ENCODE data around the gene ACTL8.

The ACTL8 gene

GRCh38 chr1:17831597-17831996, 76.5 kb downstream of the ACTL8 start:
- H2AK5ac ChIP-seq (ENCODE audit: low read depth, low read length), result no peak overlapping the region
- H3K18ac ChIP-seq (ENCODE audit: low read length), result no peak overlapping the region
- H3K27me3 ChIP-seq (ENCODE audit: control insufficient read depth in 3 of 3, insufficient read depth in 3 of 3, low read depth in 1 of 3, low read length in 3 of 3), result peaks cover 0 to 2% (median 0%) of the 10 kb centered on the region in 3 experiments
- H2BK12ac ChIP-seq (ENCODE audit: low read length), result no peak overlapping the region
- H2AFZ ChIP-seq (ENCODE audit: low read length), result no peak overlapping the region
- H2BK120ac ChIP-seq (ENCODE audit: low read depth, low read length), result no peak overlapping the region
- H3K4me1 ChIP-seq (ENCODE audit: control insufficient read depth in 2 of 2, insufficient read depth in 1 of 2, low read depth in 1 of 2, low read length in 2 of 2), result no peaks in the 10 kb centered on the region
- H3K4me2 ChIP-seq (ENCODE audit: insufficient read depth, low read length, poor library complexity, severe bottlenecking), result no peak overlapping the region
- H3K9me3 ChIP-seq (replicated peaks in 1 of 2; ENCODE audit: control insufficient read depth in 2 of 2, insufficient read depth in 1 of 2, low read depth in 1 of 2, low read length in 2 of 2), result no peaks in the 10 kb centered on the region
- H2BK15ac ChIP-seq (ENCODE audit: low read length), result no peak overlapping the region
- H3K9ac ChIP-seq (ENCODE audit: low read depth, low read length, poor library complexity), result no peak overlapping the region
- H3K36me3 ChIP-seq (replicated peaks in 1 of 2; ENCODE audit: control insufficient read depth in 2 of 2, insufficient read depth in 2 of 2, low read length in 2 of 2), result no peaks in the 10 kb centered on the region
- no peak overlapping the region for H3K4me3 ChIP-seq (ENCODE audit: low read length in 2 of 2)
- no peak overlapping the region for H4K8ac ChIP-seq (ENCODE audit: low read depth, low read length)
- no peak overlapping the region for H3K27ac ChIP-seq (replicated peaks; ENCODE audit: low read length)
- H3K23ac ChIP-seq (ENCODE audit: low read depth, low read length, poor library complexity), result no peak overlapping the region
- no peak overlapping the region for H3K4ac ChIP-seq (ENCODE audit: low read length)
- DNase-seq (ENCODE audit: low spot score), result peak; percentile 75
- no CpG with 5 or more reads among the region's 7 CpGs for WGBS, 2 donors (ENCODE audit: extremely low coverage in 2 of 2, insufficient read length in 2 of 2, insufficient replicate concordance in 1 of 2)
- H3K14ac ChIP-seq (ENCODE audit: low read length), result no peak overlapping the region
- no peak overlapping the region for H4K91ac ChIP-seq (ENCODE audit: low read depth, low read length, poor library complexity)
- H2BK5ac ChIP-seq (ENCODE audit: low read length), result no peak overlapping the region
- no peaks in the 10 kb centered on the region for H3K79me1 ChIP-seq (ENCODE audit: low read depth, low read length)

- Histone ChIP-seq H2AK5ac (ENCODE audit: low read depth, low read length) (no peak overlapping the region), H2BK5ac (ENCODE audit: low read length) (no peak overlapping the region), H3K4ac (ENCODE audit: low read length) (no peak overlapping the region), H4K8ac (ENCODE audit: low read depth, low read length) (no peak overlapping the region), H3K79me1 (ENCODE audit: low read depth, low read length) (no peaks in the 10 kb centered on the region), H3K14ac (ENCODE audit: low read length) (no peak overlapping the region), H3K9me3 (replicated peaks in 1 of 2; ENCODE audit: control insufficient read depth in 2 of 2, insufficient read depth in 1 of 2, low read depth in 1 of 2, low read length in 2 of 2) (no peaks in the 10 kb centered on the region), H2BK120ac (ENCODE audit: low read depth, low read length) (no peak overlapping the region), H3K27me3 (ENCODE audit: control insufficient read depth in 3 of 3, insufficient read depth in 3 of 3, low read depth in 1 of 3, low read length in 3 of 3) (peaks cover 0 to 7% (median 0%) of the 10 kb centered on the region in 3 experiments), H2BK12ac (ENCODE audit: low read length) (no peak overlapping the region), H4K91ac (ENCODE audit: low read depth, low read length, poor library complexity) (no peak overlapping the region), H3K9ac (ENCODE audit: low read depth, low read length, poor library complexity) (no peak overlapping the region), H3K4me3 (ENCODE audit: low read length in 2 of 2) (no peak overlapping the region), H3K23ac (ENCODE audit: low read depth, low read length, poor library complexity) (no peak overlapping the region), H3K36me3 (replicated peaks in 1 of 2; ENCODE audit: control insufficient read depth in 2 of 2, insufficient read depth in 2 of 2, low read length in 2 of 2) (no peaks in the 10 kb centered on the region), H2AFZ (ENCODE audit: low read length) (no peak overlapping the region), H3K27ac (replicated peaks; ENCODE audit: low read length) (no peak overlapping the region), H2BK15ac (ENCODE audit: low read length) (no peak overlapping the region), H3K4me2 (ENCODE audit: insufficient read depth, low read length, poor library complexity, severe bottlenecking) (no peak overlapping the region), H3K18ac (ENCODE audit: low read length) (no peak overlapping the region), H3K4me1 (ENCODE audit: control insufficient read depth in 2 of 2, insufficient read depth in 1 of 2, low read depth in 1 of 2, low read length in 2 of 2) (no peaks in the 10 kb centered on the region)
- no peak for DNase-seq (ENCODE audit: low spot score)
- WGBS, 2 donors (ENCODE audit: extremely low coverage in 2 of 2, insufficient read length in 2 of 2, insufficient replicate concordance in 1 of 2), result no CpG with 5 or more reads among the region's 15 CpGs
Observed at GRCh38 chr1:17833661-17834501, 78.7 kb downstream of the ACTL8 start.

GRCh38 chr1:17834561-17835100, 79.5 kb downstream of the ACTL8 start:
- Histone ChIP-seq H2BK15ac (ENCODE audit: low read length) (no peak overlapping the region), H4K8ac (ENCODE audit: low read depth, low read length) (no peak overlapping the region), H2BK120ac (ENCODE audit: low read depth, low read length) (no peak overlapping the region), H3K79me1 (ENCODE audit: low read depth, low read length) (no peaks in the 10 kb centered on the region), H3K4me2 (ENCODE audit: insufficient read depth, low read length, poor library complexity, severe bottlenecking) (no peak overlapping the region), H3K9me3 (replicated peaks in 1 of 2; ENCODE audit: control insufficient read depth in 2 of 2, insufficient read depth in 1 of 2, low read depth in 1 of 2, low read length in 2 of 2) (no peaks in the 10 kb centered on the region), H3K14ac (ENCODE audit: low read length) (no peak overlapping the region), H3K36me3 (replicated peaks in 1 of 2; ENCODE audit: control insufficient read depth in 2 of 2, insufficient read depth in 2 of 2, low read length in 2 of 2) (no peaks in the 10 kb centered on the region), H3K4ac (ENCODE audit: low read length) (no peak overlapping the region), H3K18ac (ENCODE audit: low read length) (no peak overlapping the region), H3K23ac (ENCODE audit: low read depth, low read length, poor library complexity) (no peak overlapping the region), H4K91ac (ENCODE audit: low read depth, low read length, poor library complexity) (no peak overlapping the region), H3K4me1 (ENCODE audit: control insufficient read depth in 2 of 2, insufficient read depth in 1 of 2, low read depth in 1 of 2, low read length in 2 of 2) (no peaks in the 10 kb centered on the region), H2AK5ac (ENCODE audit: low read depth, low read length) (no peak overlapping the region), H3K9ac (ENCODE audit: low read depth, low read length, poor library complexity) (no peak overlapping the region), H2BK5ac (ENCODE audit: low read length) (no peak overlapping the region), H3K27me3 (ENCODE audit: control insufficient read depth in 3 of 3, insufficient read depth in 3 of 3, low read depth in 1 of 3, low read length in 3 of 3) (peaks cover 0 to 7% (median 0%) of the 10 kb centered on the region in 3 experiments), H2AFZ (ENCODE audit: low read length) (no peak overlapping the region), H3K27ac (replicated peaks; ENCODE audit: low read length) (no peak overlapping the region), H2BK12ac (ENCODE audit: low read length) (no peak overlapping the region), H3K4me3 (ENCODE audit: low read length in 2 of 2) (no peak overlapping the region)
- DNase-seq (ENCODE audit: low spot score), result no peak
- no CpG with 5 or more reads among the region's 8 CpGs for WGBS, 2 donors (ENCODE audit: extremely low coverage in 2 of 2, insufficient read length in 2 of 2, insufficient replicate concordance in 1 of 2)

GRCh38 chr1:17837233-17838030, 82.3 kb downstream of the ACTL8 start:
- no peak overlapping the region for H3K14ac ChIP-seq (ENCODE audit: low read length)
- H4K8ac ChIP-seq (ENCODE audit: low read depth, low read length), result no peak overlapping the region
- no peaks in the 10 kb centered on the region for H3K79me1 ChIP-seq (ENCODE audit: low read depth, low read length)
- H3K18ac ChIP-seq (ENCODE audit: low read length), result no peak overlapping the region
- no peak for DNase-seq (ENCODE audit: low spot score)
- no peaks in the 10 kb centered on the region for H3K9me3 ChIP-seq (replicated peaks in 1 of 2; ENCODE audit: control insufficient read depth in 2 of 2, insufficient read depth in 1 of 2, low read depth in 1 of 2, low read length in 2 of 2)
- H2BK12ac ChIP-seq (ENCODE audit: low read length), result no peak overlapping the region
- H2AK5ac ChIP-seq (ENCODE audit: low read depth, low read length), result no peak overlapping the region
- no peaks in the 10 kb centered on the region for H3K4me1 ChIP-seq (ENCODE audit: control insufficient read depth in 2 of 2, insufficient read depth in 1 of 2, low read depth in 1 of 2, low read length in 2 of 2)
- H2AFZ ChIP-seq (ENCODE audit: low read length), result no peak overlapping the region
- no peak overlapping the region for H3K23ac ChIP-seq (ENCODE audit: low read depth, low read length, poor library complexity)
- no peak overlapping the region for H3K27ac ChIP-seq (replicated peaks; ENCODE audit: low read length)
- no CpG with 5 or more reads among the region's 12 CpGs for WGBS, 2 donors (ENCODE audit: extremely low coverage in 2 of 2, insufficient read length in 2 of 2, insufficient replicate concordance in 1 of 2)
- H3K9ac ChIP-seq (ENCODE audit: low read depth, low read length, poor library complexity), result no peak overlapping the region
- no peak overlapping the region for H2BK120ac ChIP-seq (ENCODE audit: low read depth, low read length)
- H2BK15ac ChIP-seq (ENCODE audit: low read length), result no peak overlapping the region
- no peak overlapping the region for H2BK5ac ChIP-seq (ENCODE audit: low read length)
- H3K4me3 ChIP-seq (ENCODE audit: low read length in 2 of 2), result no peak overlapping the region
- no peak overlapping the region for H3K4me2 ChIP-seq (ENCODE audit: insufficient read depth, low read length, poor library complexity, severe bottlenecking)
- no peaks in the 10 kb centered on the region for H3K36me3 ChIP-seq (replicated peaks in 1 of 2; ENCODE audit: control insufficient read depth in 2 of 2, insufficient read depth in 2 of 2, low read length in 2 of 2)
- H3K27me3 ChIP-seq (ENCODE audit: control insufficient read depth in 3 of 3, insufficient read depth in 3 of 3, low read depth in 1 of 3, low read length in 3 of 3), result peaks cover 0 to 7% (median 0%) of the 10 kb centered on the region in 3 experiments
- H4K91ac ChIP-seq (ENCODE audit: low read depth, low read length, poor library complexity), result no peak overlapping the region
- H3K4ac ChIP-seq (ENCODE audit: low read length), result no peak overlapping the region

All from neuronal stem cell (in vitro differentiated cells).